PC-9 (cell line): ENCODE measurements around the gene NDUFAF4.

ENCODE experiments used
- CTCF ChIP-seq: fragments of 200-600 bp; sonication (generic); conservative IDR thresholded peaks from 2 replicates; pipeline ENCODE4 v1.6.1; 2017; ENCODE audit warnings: mixed run types, antibody characterized with exemption, mild to moderate bottlenecking, moderate library complexity
- EZH2 ChIP-seq: fragments of 200-600 bp; sonication (generic); IDR thresholded peaks from 2 replicates; pipeline ENCODE4 v1.8.0; 2017; ENCODE audit warnings: antibody characterized with exemption, low read depth

- TF ChIP-seq CTCF (no peak), EZH2 (no peak)
These were observed 36.1 kb downstream of the NDUFAF4 start for GRCh38 chr6:96861588-96861987.
